Activated naive CD4-positive, alpha-beta T cell treated with Interleukin-2 at 50 U/mL for 16 hours (primary cell): ENCODE data around the gene SMNDC1.
"Not testable (repeated sequence)": the region's sequence is repeated elsewhere in the genome, so short reads cannot be mapped to it uniquely, and the experiment has no call there.

ENCODE experiments used
- DNase-seq: peaks from one replicate; pipeline ENCODE4 v3.0.0-alpha.2; 2020

Gene SMNDC1

GRCh38 chr10:110278562-110279406 is 25.9 kb downstream of the SMNDC1 start:
- no peak for DNase-seq

GRCh38 chr10:110277591-110277990 is 27.1 kb downstream of the SMNDC1 start:
- DNase-seq = no peak

GRCh38 chr10:110276603-110277002 is 28.1 kb downstream of the SMNDC1 start:
- no peak for DNase-seq

GRCh38 chr10:110275128-110275729 is 29.5 kb downstream of the SMNDC1 start:
- DNase-seq = no peak

- DNase-seq = no peak
These were observed 30.1 kb downstream of the SMNDC1 start for GRCh38 chr10:110274647-110275046.

GRCh38 chr10:110274072-110274627 is 30.6 kb downstream of the SMNDC1 start:
- no peak for DNase-seq

- peak; percentile 46 for DNase-seq
These were observed 31.2 kb downstream of the SMNDC1 start for GRCh38 chr10:110273474-110273873.

- DNase-seq = not testable (repeated sequence)
These were observed 31.7 kb downstream of the SMNDC1 start for GRCh38 chr10:110272995-110273394.

GRCh38 chr10:110269374-110270318 is 35.1 kb downstream of the SMNDC1 start:
- DNase-seq = peak; percentile 8

GRCh38 chr10:110268971-110269370 is 35.7 kb downstream of the SMNDC1 start:
- no peak for DNase-seq

GRCh38 chr10:110268442-110268841 is 36.3 kb downstream of the SMNDC1 start:
- DNase-seq = no peak

GRCh38 chr10:110267276-110267675 is 37.4 kb downstream of the SMNDC1 start:
- DNase-seq = no peak

- DNase-seq = no peak
These were observed 39.0 kb downstream of the SMNDC1 start for GRCh38 chr10:110265573-110266193.

- DNase-seq = no peak
These were observed 41.6 kb downstream of the SMNDC1 start for GRCh38 chr10:110263164-110263563.

- no peak for DNase-seq
These were observed 43.8 kb downstream of the SMNDC1 start for GRCh38 chr10:110260746-110261477.

GRCh38 chr10:110259317-110259716 is 45.4 kb downstream of the SMNDC1 start:
- no peak for DNase-seq

GRCh38 chr10:110258542-110258941 is 46.2 kb downstream of the SMNDC1 start:
- DNase-seq = no peak

GRCh38 chr10:110254467-110254866 is 50.3 kb downstream of the SMNDC1 start:
- no peak for DNase-seq

GRCh38 chr10:110252151-110252550 is 52.6 kb downstream of the SMNDC1 start:
- no peak for DNase-seq

GRCh38 chr10:110251392-110251791 is 53.3 kb downstream of the SMNDC1 start:
- not testable (repeated sequence) for DNase-seq

GRCh38 chr10:110249489-110249888 is 55.2 kb downstream of the SMNDC1 start:
- DNase-seq = not testable (repeated sequence)

- DNase-seq = not testable (repeated sequence)
These were observed 56.9 kb downstream of the SMNDC1 start for GRCh38 chr10:110247833-110248232.
